ENCODE measurements around the gene CCNY.

The CCNY gene

GRCh38 chr10:35442592-35442991, 106.3 kb downstream of the CCNY start:
- no peak overlapping the region for H3K9ac ChIP-seq (ENCODE audit: low read length)
- H2AFZ ChIP-seq (ENCODE audit: low read depth, low read length): no peak overlapping the region
- H3K27ac ChIP-seq (ENCODE audit: low read length): no peak overlapping the region
- H3K79me2 ChIP-seq (ENCODE audit: low read length): peaks cover 21% of the 10 kb centered on the region
- H3K36me3 ChIP-seq (replicated peaks; ENCODE audit: low read depth, low read length): peaks cover 5% of the 10 kb centered on the region
- no peaks in the 10 kb centered on the region for H3K4me1 ChIP-seq (ENCODE audit: low read length)
- peaks cover 16% of the 10 kb centered on the region; the same call in 1 of the 2 replicates for H3K9me3 ChIP-seq (ENCODE audit: insufficient read depth, low read length)
- H3K4me2 ChIP-seq (ENCODE audit: low read length): no peak overlapping the region
- H3K27me3 ChIP-seq (ENCODE audit: low read depth, low read length): no peaks in the 10 kb centered on the region
- no peaks in the 10 kb centered on the region for H4K20me1 ChIP-seq (ENCODE audit: insufficient read depth, low read length)
- no peak for TF ChIP-seq CTCF (IDR thresholded peaks at IDR 0.05; ENCODE audit: low read depth, low read length)
- TF ChIP-seq EZH2phosphoT487 (IDR thresholded peaks at IDR 0.05; ENCODE audit: low read depth): no peak
- H3K4me3 ChIP-seq (ENCODE audit: low read length): no peak overlapping the region

GRCh38 chr10:35443858-35444257, 107.5 kb downstream of the CCNY start:
- peaks cover 31% of the 10 kb centered on the region for H3K79me2 ChIP-seq (ENCODE audit: low read length)
- H2AFZ ChIP-seq (ENCODE audit: low read depth, low read length): no peak overlapping the region
- H4K20me1 ChIP-seq (ENCODE audit: insufficient read depth, low read length): no peaks in the 10 kb centered on the region
- peaks cover 16% of the 10 kb centered on the region; the same call in 1 of the 2 replicates for H3K9me3 ChIP-seq (ENCODE audit: insufficient read depth, low read length)
- no peak for TF ChIP-seq CTCF (IDR thresholded peaks at IDR 0.05; ENCODE audit: low read depth, low read length)
- no peak for TF ChIP-seq EZH2phosphoT487 (IDR thresholded peaks at IDR 0.05; ENCODE audit: low read depth)
- no peak overlapping the region for H3K27ac ChIP-seq (ENCODE audit: low read length)
- no peak overlapping the region for H3K9ac ChIP-seq (ENCODE audit: low read length)
- H3K4me3 ChIP-seq (ENCODE audit: low read length): no peak overlapping the region
- no peak overlapping the region for H3K4me2 ChIP-seq (ENCODE audit: low read length)
- H3K27me3 ChIP-seq (ENCODE audit: low read depth, low read length): no peaks in the 10 kb centered on the region
- peaks cover 5% of the 10 kb centered on the region for H3K36me3 ChIP-seq (replicated peaks; ENCODE audit: low read depth, low read length)
- no peaks in the 10 kb centered on the region for H3K4me1 ChIP-seq (ENCODE audit: low read length)

- no peak overlapping the region for H2AFZ ChIP-seq (ENCODE audit: low read depth, low read length)
- no peak for TF ChIP-seq EZH2phosphoT487 (IDR thresholded peaks at IDR 0.05; ENCODE audit: low read depth)
- TF ChIP-seq CTCF (IDR thresholded peaks at IDR 0.05; ENCODE audit: low read depth, low read length): no peak
- H3K79me2 ChIP-seq (ENCODE audit: low read length): peaks cover 38% of the 10 kb centered on the region
- no peak overlapping the region for H3K4me2 ChIP-seq (ENCODE audit: low read length)
- H3K36me3 ChIP-seq (replicated peaks; ENCODE audit: low read depth, low read length): peaks cover 5% of the 10 kb centered on the region
- peaks cover 16% of the 10 kb centered on the region; the same call in 1 of the 2 replicates for H3K9me3 ChIP-seq (ENCODE audit: insufficient read depth, low read length)
- H3K27ac ChIP-seq (ENCODE audit: low read length): no peak overlapping the region
- H4K20me1 ChIP-seq (ENCODE audit: insufficient read depth, low read length): no peaks in the 10 kb centered on the region
- H3K4me3 ChIP-seq (ENCODE audit: low read length): no peak overlapping the region
- H3K4me1 ChIP-seq (ENCODE audit: low read length): peaks cover 7% of the 10 kb centered on the region
- H3K9ac ChIP-seq (ENCODE audit: low read length): no peak overlapping the region
- no peaks in the 10 kb centered on the region for H3K27me3 ChIP-seq (ENCODE audit: low read depth, low read length)
Measured at GRCh38 chr10:35445150-35445884, 109.0 kb downstream of the CCNY start.

GRCh38 chr10:35446439-35446838, 110.1 kb downstream of the CCNY start:
- Histone ChIP-seq H3K9ac (ENCODE audit: low read length) (no peak overlapping the region), H3K9me3 (ENCODE audit: insufficient read depth, low read length) (peaks cover 16% of the 10 kb centered on the region; the same call in 1 of the 2 replicates), H3K27ac (ENCODE audit: low read length) (no peak overlapping the region), H3K4me1 (ENCODE audit: low read length) (peaks cover 17% of the 10 kb centered on the region), H3K4me3 (ENCODE audit: low read length) (no peak overlapping the region), H3K36me3 (replicated peaks; ENCODE audit: low read depth, low read length) (peaks cover 5% of the 10 kb centered on the region), H3K79me2 (ENCODE audit: low read length) (peaks cover 47% of the 10 kb centered on the region), H3K4me2 (ENCODE audit: low read length) (no peak overlapping the region), H3K27me3 (ENCODE audit: low read depth, low read length) (no peaks in the 10 kb centered on the region), H2AFZ (ENCODE audit: low read depth, low read length) (no peak overlapping the region), H4K20me1 (ENCODE audit: insufficient read depth, low read length) (0 out of 2 replicates have a peak, but pooled peaks cover 3% of the 10 kb centered on the region)
- TF ChIP-seq EZH2phosphoT487 (IDR thresholded peaks at IDR 0.05; ENCODE audit: low read depth): no peak

All from OCI-LY3 (cell line).